Astrocyte (in vitro differentiated cells and primary cell): Measurements from ENCODE around the gene SLC24A4. TPM values are rescaled to one million over a fixed set of nuclear protein-coding genes. Genes with fewer than 3 reads are reported as not detected.

ENCODE experiments used
- DNase-seq: peaks from one replicate; pipeline ENCODE4 v3.0.0-alpha.2; 2010; ENCODE audit warnings: low read depth
- FAIRE-seq: peaks from 2 replicates; lab custom pipeline; 2011; peaks lifted over from hg19 to GRCh38; lab: Jason Lieb, UNC
- H2AFZ ChIP-seq: 2 replicates; pipeline ENCODE4 v1.6.0; 2012; ENCODE audit warnings: low read depth, low read length, inconsistent platforms
- H3K27ac ChIP-seq: 2 replicates; pipeline ENCODE4 v1.5.1; 2011; ENCODE audit warnings: low read depth, low read length, inconsistent platforms
- H3K27me3 ChIP-seq: 2 replicates; pipeline ENCODE4 v1.6.0; 2011; ENCODE audit warnings: low read length, inconsistent platforms; ENCODE audit not compliant: insufficient read depth
- H3K36me3 ChIP-seq: 2 replicates; pipeline ENCODE4 v1.5.1; 2011; ENCODE audit warnings: low read length, inconsistent platforms; ENCODE audit not compliant: insufficient read depth
- H3K4me1 ChIP-seq: 2 replicates; pipeline ENCODE4 v1.5.1; 2011; ENCODE audit warnings: low read length, inconsistent platforms; ENCODE audit not compliant: insufficient read depth
- H3K4me2 ChIP-seq: 2 replicates; pipeline ENCODE4 v1.6.0; 2012; ENCODE audit warnings: low read length, inconsistent platforms
- H3K4me3 ChIP-seq: 2 replicates; pipeline ENCODE4 v1.5.1; 2011; ENCODE audit warnings: low read depth, mild to moderate bottlenecking, low read length, inconsistent platforms; ENCODE audit not compliant: insufficient read depth
- H3K79me2 ChIP-seq: 2 replicates; pipeline ENCODE4 v1.6.0; 2012; ENCODE audit warnings: mild to moderate bottlenecking, low read length, inconsistent platforms; ENCODE audit not compliant: insufficient read depth
- H3K9ac ChIP-seq: 2 replicates; pipeline ENCODE4 v1.6.0; 2012; ENCODE audit warnings: mild to moderate bottlenecking, low read length, inconsistent platforms
- H3K9me3 ChIP-seq: 2 replicates; pipeline ENCODE4 v1.5.1; 2012; ENCODE audit warnings: low read depth, mild to moderate bottlenecking, low read length, inconsistent platforms; ENCODE audit not compliant: insufficient read depth
- H4K20me1 ChIP-seq: 2 replicates; pipeline ENCODE4 v1.6.0; 2012; ENCODE audit warnings: low read length, inconsistent platforms; ENCODE audit not compliant: insufficient read depth
- H3K27ac Mint-ChIP-seq: one replicate; pipeline ENCODE4 v1.8.0; 2021; ENCODE audit warnings: mild to moderate bottlenecking, mixed read lengths; ENCODE audit not compliant: unreplicated experiment
- H3K27me3 Mint-ChIP-seq: one replicate; pipeline ENCODE4 v1.8.0; 2021; ENCODE audit warnings: low read depth, mixed read lengths; ENCODE audit not compliant: unreplicated experiment
- H3K36me3 Mint-ChIP-seq: one replicate; pipeline ENCODE4 v1.8.0; 2021; ENCODE audit warnings: low read depth, mixed read lengths; ENCODE audit not compliant: unreplicated experiment
- H3K4me1 Mint-ChIP-seq: one replicate; pipeline ENCODE4 v1.8.0; 2021; ENCODE audit warnings: low read depth, mixed read lengths; ENCODE audit not compliant: unreplicated experiment
- H3K4me3 Mint-ChIP-seq: one replicate; pipeline ENCODE4 v1.8.0; 2021; ENCODE audit warnings: mild to moderate bottlenecking, moderate library complexity, mixed read lengths; ENCODE audit not compliant: unreplicated experiment
- H3K9me3 Mint-ChIP-seq: one replicate; pipeline ENCODE4 v1.8.0; 2021; ENCODE audit warnings: mild to moderate bottlenecking, mixed read lengths; ENCODE audit not compliant: unreplicated experiment
- CTCF ChIP-seq: IDR thresholded peaks from 2 replicates; pipeline ENCODE4 v1.5.1; 2011; ENCODE audit warnings: low read depth, mild to moderate bottlenecking, inconsistent platforms, low read length, moderate library complexity; ENCODE audit not compliant: insufficient read depth
- EZH2 ChIP-seq: IDR thresholded peaks from 2 replicates; pipeline ENCODE4 v1.6.1; 2012; ENCODE audit warnings: mild to moderate bottlenecking, low read length, inconsistent platforms; ENCODE audit not compliant: insufficient read depth
- total RNA-seq: library from RNA; stranded (reverse); gene quantifications from 2 replicates; pipeline ENCODE4 v1.2.1, GENCODE V29; 2021

SLC24A4 gene
- total RNA-seq, 1 donor from 2014 or later: not detected

GRCh38 chr14:92391726-92392125 is 68.8 kb downstream of the SLC24A4 start:
- Histone ChIP-seq H3K4me2 (no peak overlapping the region), H3K9ac (no peak overlapping the region), H3K27ac (no peak overlapping the region), H2AFZ (no peak overlapping the region), H3K4me3 (no peak overlapping the region), H3K27me3 (peaks cover under 1% of the 10 kb centered on the region), H3K9me3 (no peaks in the 10 kb centered on the region), H3K79me2 (no peaks in the 10 kb centered on the region), H3K4me1 (no peaks in the 10 kb centered on the region), H3K36me3 (no peaks in the 10 kb centered on the region), H4K20me1 (no peaks in the 10 kb centered on the region)
- H3K27ac Mint-ChIP-seq: no peak overlapping the region
- peaks cover 1% of the 10 kb centered on the region for H3K4me1 Mint-ChIP-seq
- no peaks in the 10 kb centered on the region for H3K9me3 Mint-ChIP-seq
- no peak overlapping the region for H3K4me3 Mint-ChIP-seq
- H3K36me3 Mint-ChIP-seq: no peaks in the 10 kb centered on the region
- no peak for TF ChIP-seq CTCF
- no peak for TF ChIP-seq EZH2
- H3K27me3 Mint-ChIP-seq: peaks cover 5% of the 10 kb centered on the region
- DNase-seq (no peak), FAIRE-seq (no peak)

- Histone ChIP-seq H3K79me2 (no peaks in the 10 kb centered on the region), H3K4me3 (no peak overlapping the region), H3K9me3 (no peaks in the 10 kb centered on the region), H3K27ac (no peak overlapping the region), H3K9ac (no peak overlapping the region), H2AFZ (no peak overlapping the region), H3K36me3 (no peaks in the 10 kb centered on the region), H4K20me1 (no peaks in the 10 kb centered on the region), H3K4me1 (peaks cover 9% of the 10 kb centered on the region), H3K4me2 (no peak overlapping the region), H3K27me3 (no peaks in the 10 kb centered on the region)
- no peak for FAIRE-seq
- no peaks in the 10 kb centered on the region for H3K9me3 Mint-ChIP-seq
- DNase-seq: no peak
- TF ChIP-seq CTCF (no peak), EZH2 (no peak)
- no peaks in the 10 kb centered on the region for H3K36me3 Mint-ChIP-seq
- H3K4me1 Mint-ChIP-seq: peaks cover 7% of the 10 kb centered on the region
- peaks cover 5% of the 10 kb centered on the region for H3K27me3 Mint-ChIP-seq
- H3K4me3 Mint-ChIP-seq: no peak overlapping the region
- H3K27ac Mint-ChIP-seq: no peak overlapping the region
These were observed 69.7 kb downstream of the SLC24A4 start for GRCh38 chr14:92392711-92393110.

DNA sequence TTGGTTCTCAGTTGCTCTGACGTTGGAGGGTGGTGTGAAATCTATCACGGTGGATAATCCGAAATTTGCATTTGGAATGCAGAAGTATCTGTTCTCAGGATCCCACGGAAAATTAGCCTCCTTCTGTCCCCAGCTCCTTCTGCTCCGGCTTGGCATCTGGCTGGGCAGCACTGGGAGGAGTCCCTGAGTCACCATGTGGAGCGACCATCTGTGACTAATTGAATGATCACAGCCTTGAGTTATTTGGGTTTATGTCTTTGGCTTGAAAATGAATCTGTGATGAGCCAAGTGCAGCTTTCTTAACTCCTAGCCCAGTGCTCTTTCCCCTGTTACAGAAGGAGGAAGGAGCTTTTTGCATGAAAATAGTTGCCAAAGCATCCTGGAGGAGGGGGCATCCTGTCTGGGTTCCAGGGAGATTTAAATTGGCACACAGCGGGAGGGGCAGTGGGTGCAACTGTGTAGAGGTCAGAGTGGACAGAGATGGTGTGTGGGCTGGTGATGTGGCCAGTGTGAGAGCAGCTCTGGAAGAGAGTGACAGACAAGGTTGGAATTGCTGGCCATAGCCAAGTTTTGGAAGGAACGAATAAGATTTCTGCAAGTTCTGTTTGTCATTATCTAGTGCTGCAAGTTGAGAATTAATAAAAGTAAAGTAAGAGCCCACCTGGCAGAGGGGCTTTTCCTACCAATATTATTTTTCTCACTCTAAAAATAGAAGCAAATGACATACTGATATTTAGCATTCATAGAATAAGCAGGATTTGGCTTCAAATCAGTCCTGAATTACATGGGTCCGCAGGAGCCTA is 74.4 kb downstream of the SLC24A4 start:
- Histone ChIP-seq H3K36me3 (no peaks in the 10 kb centered on the region), H3K27me3 (no peaks in the 10 kb centered on the region), H3K79me2 (no peaks in the 10 kb centered on the region), H2AFZ (no peak overlapping the region), H4K20me1 (no peaks in the 10 kb centered on the region), H3K4me3 (no peak overlapping the region), H3K4me2 (peak overlapping the region; percentile 73), H3K27ac (peak overlapping the region; percentile 34), H3K9me3 (no peaks in the 10 kb centered on the region), H3K4me1 (peaks cover 13% of the 10 kb centered on the region), H3K9ac (no peak overlapping the region)
- TF ChIP-seq CTCF (no peak), EZH2 (no peak)
- Mint-ChIP-seq H3K27me3 (peaks cover 1% of the 10 kb centered on the region), H3K4me3 (peak overlapping the region; percentile 2), H3K4me1 (peaks cover 17% of the 10 kb centered on the region), H3K9me3 (peaks cover 4% of the 10 kb centered on the region), H3K36me3 (no peaks in the 10 kb centered on the region), H3K27ac (no peak overlapping the region)
- FAIRE-seq: no peak
- DNase-seq: peak; percentile 65
